Peyer's patch (tissue), 4 donors: ENCODE measurements around the gene ARF1. TPM values are rescaled to one million over a fixed set of nuclear protein-coding genes. Genes with fewer than 3 reads are reported as not detected.
A peak's percentile ranks its signal among the peaks of the same experiment; 100 is the strongest.

Experiments used
- DNase-seq, 3 donors: peaks; one replicate each; pipeline ENCODE4 v3.0.0-alpha.2; 2017 to 2019
- H3K27ac ChIP-seq, 4 donors: fragments of 200-600 bp; sonication (generic); one replicate each; pipeline ENCODE4 v1.5.1; 2016 to 2019
- H3K27me3 ChIP-seq, 2 donors: fragments of 200-600 bp; sonication (generic); one replicate each; pipeline ENCODE4 v1.5.1; 2019
- H3K36me3 ChIP-seq, 3 donors: fragments of 200-600 bp; sonication (generic); one replicate each; pipeline ENCODE4 v1.5.1; 2016 to 2019
- H3K4me1 ChIP-seq, 4 donors: fragments of 200-600 bp; sonication (generic); one replicate each; pipeline ENCODE4 v1.5.1; 2016 to 2019
- H3K4me3 ChIP-seq, 4 donors: fragments of 200-600 bp; sonication (generic); 1 replicate in 3 of 4; 2 replicates in 1 of 4; pipeline ENCODE4 v1.5.1; 2016 to 2019; ENCODE audit warnings: mild to moderate bottlenecking in 1 of 4
- H3K9me3 ChIP-seq, 4 donors: fragments of 200-600 bp; sonication (generic); one replicate each; pipeline ENCODE4 v1.5.1; 2016 to 2019; ENCODE audit warnings: mild to moderate bottlenecking in 1 of 4
- CTCF ChIP-seq, 6 experiments: fragments of 450-650 bp in 4 of 6; fragments of 200-600 bp in 2 of 6; sonication (generic) in 1 of 6; IDR thresholded peaks; one replicate each; pipeline ENCODE4 v1.5.1; 2017 to 2019; ENCODE audit warnings: antibody characterized with exemption in 6 of 6, mild to moderate bottlenecking in 3 of 6, moderate library complexity in 1 of 6
- POLR2A ChIP-seq, 2 donors: fragments of 450-650 bp; IDR thresholded peaks; one replicate each; pipeline ENCODE4 v1.5.1; 2017; ENCODE audit warnings: antibody characterized with exemption in 2 of 2, mild to moderate bottlenecking in 2 of 2, moderate library complexity in 2 of 2
- total RNA-seq, 4 donors: library from RNA; depleted of rRNA; stranded (reverse); fragments of >200 nt; gene quantifications; one replicate each; pipeline ENCODE4 v1.1.0, GENCODE V29; 2016

Gene ARF1
- total RNA-seq, 4 donors from 2014 or later = 243 to 434 (median 392) TPM

GRCh38 chr1:228077565-228078330, 4.8 kb upstream of the ARF1 start:
- Histone ChIP-seq H3K4me3 (no peak overlapping the region), H3K9me3 (no peaks in the 10 kb centered on the region), H3K27ac (no peak overlapping the region), H3K36me3 (no peaks in the 10 kb centered on the region), H3K4me1 (peaks cover 0 to 16% (median 8%) of the 10 kb centered on the region in 4 donors), H3K27me3 (no peaks in the 10 kb centered on the region)
- no peak for TF ChIP-seq POLR2A (IDR thresholded peaks at IDR 0.05)
- no peak for TF ChIP-seq CTCF (IDR thresholded peaks at IDR 0.05)
- DNase-seq = no peak

GRCh38 chr1:228079013-228079412, 3.5 kb upstream of the ARF1 start:
- Histone ChIP-seq H3K27ac (no peak overlapping the region), H3K4me1 (peaks cover 0 to 19% (median 13%) of the 10 kb centered on the region in 4 donors), H3K9me3 (no peaks in the 10 kb centered on the region), H3K27me3 (no peaks in the 10 kb centered on the region), H3K36me3 (no peaks in the 10 kb centered on the region), H3K4me3 (no peak overlapping the region)
- peak in 1 of 3 donors; percentile 37 for DNase-seq
- TF ChIP-seq CTCF (IDR thresholded peaks at IDR 0.05) = no peak
- no peak for TF ChIP-seq POLR2A (IDR thresholded peaks at IDR 0.05)

- Histone ChIP-seq H3K36me3 (no peaks in the 10 kb centered on the region), H3K9me3 (no peaks in the 10 kb centered on the region), H3K4me1 (peaks cover 0 to 26% (median 17%) of the 10 kb centered on the region in 4 donors), H3K4me3 (no peak overlapping the region), H3K27me3 (no peaks in the 10 kb centered on the region), H3K27ac (no peak overlapping the region)
- TF ChIP-seq POLR2A (IDR thresholded peaks at IDR 0.05) (no peak), CTCF (IDR thresholded peaks at IDR 0.05) (no peak)
- peak in 2 of 3 donors; percentile 34 to 45 for DNase-seq
Observed at GRCh38 chr1:228079601-228080263, 2.8 kb upstream of the ARF1 start.

- TF ChIP-seq POLR2A (IDR thresholded peaks at IDR 0.05) = no peak
- no peak for TF ChIP-seq CTCF (IDR thresholded peaks at IDR 0.05)
- Histone ChIP-seq H3K9me3 (no peaks in the 10 kb centered on the region), H3K4me3 (peak overlapping the region in 3 of 4 donors; percentile 73 to 92 (median 86)), H3K27ac (peak overlapping the region in 1 of 4 donors; percentile 98), H3K27me3 (no peaks in the 10 kb centered on the region), H3K4me1 (peaks cover 11 to 40% (median 27%) of the 10 kb centered on the region in 4 donors), H3K36me3 (no peaks in the 10 kb centered on the region)
- peak in 1 of 3 donors; percentile 37 for DNase-seq
Observed at GRCh38 chr1:228081144-228081543, 1.4 kb upstream of the ARF1 start.

- H3K4me1 ChIP-seq = peaks cover 11 to 46% (median 30%) of the 10 kb centered on the region in 4 donors
- peak overlapping the region; percentile 73 to 99 (median 89) for H3K4me3 ChIP-seq
- no peaks in the 10 kb centered on the region for H3K9me3 ChIP-seq
- no peaks in the 10 kb centered on the region for H3K27me3 ChIP-seq
- peak overlapping the region; percentile 98 to 100 (median 98) for H3K27ac ChIP-seq
- TF ChIP-seq CTCF (IDR thresholded peaks at IDR 0.05) (no peak), POLR2A (IDR thresholded peaks at IDR 0.05) (no peak)
- DNase-seq = no peak
- H3K36me3 ChIP-seq = no peaks in the 10 kb centered on the region
Observed at GRCh38 chr1:228081578-228082213, 812 bp upstream of the ARF1 start.
